Motor neuron (in vitro differentiated cells): ENCODE data around the gene DSE. TPM values are rescaled to one million over a fixed set of nuclear protein-coding genes. Genes with fewer than 3 reads are reported as not detected.

Experiments
- ATAC-seq, 8 experiments: fragments of 200-7000 bp; cut with Tn5 transposase; replicated peaks in 6 of 8; 2 replicates each; pipeline ENCODE4 v1.8.0; 2021; ENCODE audit warnings: mild to moderate bottlenecking in 8 of 8, moderate library complexity in 8 of 8
- H3K27ac ChIP-seq, 2 donors: fragments of 250-450 bp; sonication (Bioruptor Pico); 2 replicates each; pipeline ENCODE4 v1.9.0; 2021; ENCODE audit warnings: antibody characterized with exemption in 2 of 2, mild to moderate bottlenecking in 2 of 2, moderate library complexity in 1 of 2
- H3K4me1 ChIP-seq, 2 donors: fragments of 250-450 bp; sonication (Bioruptor Pico); replicated peaks in 1 of 2; 2 replicates each; pipeline ENCODE4 v1.6.1; 2021; ENCODE audit warnings: antibody characterized with exemption in 2 of 2, mild to moderate bottlenecking in 2 of 2, moderate library complexity in 1 of 2
- H3K4me3 ChIP-seq, 5 donors: fragments of 250-450 bp; sonication (Bioruptor Pico); 2 replicates each; pipeline ENCODE4 v1.9.0; 2021; ENCODE audit warnings: antibody characterized with exemption in 5 of 5, mild to moderate bottlenecking in 5 of 5, moderate library complexity in 4 of 5
- WGBS, 10 experiments: fragments of 450-650 bp; shearing (Covaris generic); methylation state at CpG; one replicate each; pipeline ENCODE4 v1.0.0; 2022; 5-methylcytosine and 5-hydroxymethylcytosine counted together
- in situ Hi-C, 9 experiments: fragments of 400-800 bp; cut with MboI; loops; one replicate each; pipeline ENCODE4 v1.15.0; 2021; ENCODE audit warnings: low sequenced_read_pairs in 9 of 9, low pct_unique_long_range_greater_than_20kb in 2 of 9; ENCODE audit not compliant: unreplicated experiment in 9 of 9
- total RNA-seq, 8 experiments: library from RNA; unstranded; fragments of 300-600 nt; gene quantifications; 2 replicates each; pipeline versions ENCODE4 v1.2.3 to v1.2.4, GENCODE V29; 2022

The DSE gene
- total RNA-seq, 8 experiments from 2014 or later, result 6.3 to 39.8 (median 15.8) TPM

DNA sequence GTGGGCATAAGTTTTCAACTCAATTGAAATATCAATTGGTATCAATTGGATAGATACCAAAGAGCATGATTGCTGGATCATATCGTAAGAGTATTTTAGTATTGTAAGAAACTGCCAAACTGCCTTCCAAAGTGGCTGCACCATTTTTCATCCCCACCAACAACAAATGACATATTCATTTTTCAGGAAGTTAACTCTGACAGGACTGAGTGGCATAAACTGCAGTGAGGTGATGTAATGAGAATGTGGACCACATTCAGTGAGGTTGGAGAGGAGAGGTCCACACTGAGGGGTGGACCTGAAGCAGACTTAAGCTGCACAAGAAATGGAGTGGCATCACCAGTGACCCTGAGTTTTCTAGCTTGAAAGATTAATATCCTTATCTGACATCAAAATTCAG, 78.8 kb downstream of the DSE start:
- no peak overlapping the region for H3K27ac ChIP-seq
- no peak for ATAC-seq
- no peak overlapping the region for H3K4me3 ChIP-seq
- 80 to 100% (median 100%) methylated on average over 1 of the region's 1 CpG; no CpG with 5 or more reads in 3 of the 10 experiments for WGBS, 10 experiments
- in situ Hi-C loops, result loop anchor here in 1 of 9 experiments (25.0 kb wide), 1 partner anchor 162 kb away; the partner anchor contains the start of gene TSPYL1
- H3K4me1 ChIP-seq, result peaks cover 0 to 3% of the 10 kb centered on the region in 2 donors

DNA sequence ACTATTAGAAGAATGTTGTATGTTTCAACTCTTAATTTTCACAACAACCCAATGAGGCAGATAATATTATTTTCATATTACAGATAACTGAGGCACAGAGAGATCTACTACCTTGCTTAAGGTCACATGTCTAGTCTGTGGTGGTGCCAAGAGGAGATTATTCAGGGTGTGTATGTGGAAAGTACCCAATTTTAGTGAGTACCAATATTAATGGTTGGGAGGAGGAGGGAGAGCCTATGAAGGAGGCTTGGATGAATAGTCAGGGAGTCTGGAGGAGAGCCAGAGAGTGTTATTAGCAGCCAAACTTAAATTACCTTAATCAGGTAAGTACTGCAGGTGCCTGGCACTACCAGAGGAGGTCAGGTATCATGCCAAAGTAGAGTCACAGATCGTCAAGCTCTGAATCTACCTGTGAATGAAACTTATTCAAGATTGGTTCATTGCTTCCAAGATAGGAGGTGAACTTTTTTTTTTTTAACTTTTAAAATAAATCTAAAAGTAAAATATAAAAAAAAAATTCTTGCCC, 79.5 kb downstream of the DSE start:
- Histone ChIP-seq H3K27ac (no peak overlapping the region), H3K4me1 (peaks cover 0 to 3% of the 10 kb centered on the region in 2 donors), H3K4me3 (no peak overlapping the region)
- ATAC-seq, result peak in 1 of 8 experiments; percentile 23
- in situ Hi-C loops, result no loop called here
- WGBS, 10 experiments, result 100% methylated on average over 1 of the region's 1 CpG; no CpG with 5 or more reads in 7 of the 10 experiments

- Histone ChIP-seq H3K27ac (no peak overlapping the region), H3K4me1 (peaks cover 0 to 3% of the 10 kb centered on the region in 2 donors), H3K4me3 (no peak overlapping the region)
- in situ Hi-C loops, result no loop called here
- no peak for ATAC-seq
- WGBS, 10 experiments, result 60 to 100% (median 92%) methylated on average over 1 to 7 of the region's 9 CpGs
Measured at GRCh38 chr6:116450769-116451740, 80.3 kb downstream of the DSE start.

DNA sequence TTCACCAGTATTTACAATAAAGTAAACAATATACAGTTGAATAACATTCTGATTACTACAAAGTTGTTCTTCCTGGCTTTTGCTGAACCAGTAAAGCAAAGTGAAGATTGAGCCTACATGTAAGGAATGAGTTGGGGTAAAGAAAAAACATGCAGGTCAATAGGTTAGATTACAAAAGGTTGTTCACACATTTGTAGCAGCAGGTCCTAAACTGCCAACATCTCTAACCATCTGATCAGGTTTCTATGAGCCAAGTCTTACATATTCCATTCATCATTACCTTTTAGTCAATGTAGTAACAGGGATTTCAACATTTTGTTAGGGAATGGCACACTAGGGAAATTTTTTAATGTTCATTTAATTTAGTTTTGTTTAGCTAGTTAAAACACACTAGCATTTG, 81.2 kb downstream of the DSE start:
- peaks cover 0 to 3% of the 10 kb centered on the region in 2 donors for H3K4me1 ChIP-seq
- in situ Hi-C loops, result no loop called here
- H3K4me3 ChIP-seq, result no peak overlapping the region
- ATAC-seq, result no peak
- H3K27ac ChIP-seq, result no peak overlapping the region

DNA sequence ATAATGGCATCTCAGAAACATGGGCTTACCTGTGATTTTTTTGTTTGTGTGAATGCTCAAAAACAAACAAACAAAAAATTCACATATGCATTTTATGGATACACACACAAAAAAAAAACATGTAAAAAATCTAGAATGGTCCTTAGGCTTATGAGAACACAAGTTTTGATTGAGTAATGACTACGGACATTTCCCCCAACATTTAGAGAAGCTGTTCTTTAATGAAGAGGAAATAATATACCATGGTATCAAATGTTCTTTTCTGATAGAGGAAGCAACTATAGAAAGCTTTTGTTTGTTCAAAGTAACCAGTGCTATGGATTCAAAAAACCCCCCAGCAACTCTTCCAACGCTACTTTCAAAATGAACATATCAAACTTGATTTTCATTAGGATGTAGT, 81.8 kb downstream of the DSE start:
- peaks cover 0 to 2% of the 10 kb centered on the region in 2 donors for H3K4me1 ChIP-seq
- H3K27ac ChIP-seq, result no peak overlapping the region
- no peak for ATAC-seq
- WGBS, 10 experiments, result 83 to 100% (median 100%) methylated on average over 1 to 2 of the region's 2 CpGs
- in situ Hi-C loops, result no loop called here
- no peak overlapping the region for H3K4me3 ChIP-seq

DNA sequence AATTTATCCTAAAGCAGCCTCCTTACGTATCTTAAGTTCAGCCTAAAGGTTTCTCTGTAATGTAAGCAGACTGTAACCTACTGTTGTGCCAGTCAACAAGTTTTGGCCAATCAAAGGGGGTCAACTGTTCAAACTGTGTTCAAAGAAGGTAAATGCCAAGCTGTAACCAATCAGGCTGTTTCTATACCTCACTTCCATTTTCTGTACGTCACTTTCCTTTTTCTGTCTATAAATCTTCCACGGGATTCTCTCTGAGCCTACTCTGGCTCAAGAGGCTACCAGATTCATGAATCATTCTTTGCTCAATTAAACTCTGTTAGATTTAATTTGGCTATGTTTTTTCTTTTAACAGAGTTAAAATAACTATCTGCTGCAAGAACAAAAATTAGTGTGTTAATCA, 85.4 kb downstream of the DSE start:
- no peak overlapping the region for H3K27ac ChIP-seq
- ATAC-seq, result no peak
- H3K4me1 ChIP-seq, result no peaks in the 10 kb centered on the region
- in situ Hi-C loops, result no loop called here
- 33 to 94% (median 82%) methylated on average over 1 to 3 of the region's 3 CpGs for WGBS, 10 experiments
- no peak overlapping the region for H3K4me3 ChIP-seq

GRCh38 chr6:116456927-116457326, 86.2 kb downstream of the DSE start:
- peak in 2 of 8 experiments; percentile 28 to 78 for ATAC-seq
- Histone ChIP-seq H3K4me3 (no peak overlapping the region), H3K27ac (no peak overlapping the region), H3K4me1 (no peaks in the 10 kb centered on the region)
- WGBS, 10 experiments, result 0 to 100% (median 75%) methylated on average over 1 to 2 of the region's 2 CpGs
- in situ Hi-C loops, result no loop called here

- no peak overlapping the region for H3K27ac ChIP-seq
- in situ Hi-C loops, result no loop called here
- 40 to 100% (median 83%) methylated on average over 1 to 4 of the region's 9 CpGs; no CpG with 5 or more reads in 3 of the 10 experiments for WGBS, 10 experiments
- H3K4me3 ChIP-seq, result no peak overlapping the region
- H3K4me1 ChIP-seq, result peaks cover 0 to 3% of the 10 kb centered on the region in 2 donors
- no peak for ATAC-seq
Measured at GRCh38 chr6:116458264-116458663, 87.5 kb downstream of the DSE start.

- 60 to 100% (median 83%) methylated on average over 1 to 4 of the region's 4 CpGs; no CpG with 5 or more reads in 1 of the 10 experiments for WGBS, 10 experiments
- ATAC-seq, result no peak
- in situ Hi-C loops, result no loop called here
Measured at GRCh38 chr6:116459927-116460326, 89.2 kb downstream of the DSE start.

DNA sequence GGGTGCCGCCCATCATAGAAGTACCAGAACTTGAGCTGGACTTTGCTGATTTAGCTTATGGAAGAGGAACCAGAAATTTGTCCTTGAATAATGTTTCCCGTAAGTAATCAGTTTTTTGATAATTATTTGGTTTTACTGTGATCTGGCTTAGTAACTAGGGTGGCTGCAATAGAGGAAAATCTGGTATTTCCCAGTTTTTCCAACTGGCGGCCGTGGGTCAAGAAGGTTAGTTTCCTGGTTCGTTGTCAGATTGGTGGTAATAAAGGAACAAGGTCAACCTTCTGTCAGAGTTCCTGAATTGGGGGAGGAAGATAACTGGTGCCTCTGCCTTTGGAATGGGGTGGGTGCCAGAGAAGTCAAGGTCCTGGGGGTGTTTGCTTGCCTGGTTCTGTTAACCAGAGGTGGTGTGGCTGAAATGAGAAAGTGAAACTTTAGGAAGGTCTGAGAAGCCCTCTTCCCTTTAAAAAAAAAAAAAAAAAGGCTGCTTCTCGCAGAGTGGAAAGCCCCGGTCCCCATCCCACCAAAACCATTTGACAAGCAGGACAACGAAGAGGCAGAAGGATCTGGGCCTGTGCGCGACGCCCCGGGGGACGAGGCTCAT, 90.7 kb downstream of the DSE start, which contains the start of gene CALHM6:
CALHM6 (plus strand) TSS at position 45 of the 601 bp plus-strand sequence; CDS start at position 600, 555 bp downstream.
- H3K27ac ChIP-seq, result no peak within 1 kb of the TSS
- 76 to 100% (median 90%) methylated on average over 1 to 8 of the region's 13 CpGs for WGBS, 10 experiments
- H3K4me1 ChIP-seq, result peaks cover 0 to 3% of the 10 kb centered on the region in 2 donors
- peak within 1 kb of the TSS; percentile 19 to 34 (median 24) for H3K4me3 ChIP-seq
- ATAC-seq, result no peak
- in situ Hi-C loops, result no loop called here

More at GRCh38 chr6:116459927-116460326, 89.2 kb downstream of the DSE start:
- no peak overlapping the region for H3K27ac ChIP-seq
- no peak overlapping the region for H3K4me3 ChIP-seq
- H3K4me1 ChIP-seq, result peaks cover 0 to 3% of the 10 kb centered on the region in 2 donors

GRCh38 chr6:116461932-116462885, 91.5 kb downstream of the DSE start:
- peaks cover 0 to 3% of the 10 kb centered on the region in 2 donors for H3K4me1 ChIP-seq
- WGBS, 10 experiments, result 22 to 100% (median 67%) methylated on average over 1 to 25 of the region's 84 CpGs; no CpG with 5 or more reads in 3 of the 10 experiments
- no peak overlapping the region for H3K27ac ChIP-seq
- in situ Hi-C loops, result no loop called here
- peak; percentile 91 to 96 (median 94) for ATAC-seq
- peak overlapping the region; percentile 19 to 34 (median 24) for H3K4me3 ChIP-seq

DNA sequence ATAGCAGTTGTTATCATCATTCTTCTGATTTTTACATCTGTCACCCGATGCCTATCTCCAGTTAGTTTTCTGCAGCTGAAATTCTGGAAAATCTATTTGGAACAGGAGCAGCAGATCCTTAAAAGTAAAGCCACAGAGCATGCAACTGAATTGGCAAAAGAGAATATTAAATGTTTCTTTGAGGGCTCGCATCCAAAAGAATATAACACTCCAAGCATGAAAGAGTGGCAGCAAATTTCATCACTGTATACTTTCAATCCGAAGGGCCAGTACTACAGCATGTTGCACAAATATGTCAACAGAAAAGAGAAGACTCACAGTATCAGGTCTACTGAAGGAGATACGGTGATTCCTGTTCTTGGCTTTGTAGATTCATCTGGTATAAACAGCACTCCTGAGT, 92.6 kb downstream of the DSE start:
- no peak overlapping the region for H3K4me3 ChIP-seq
- no peak overlapping the region for H3K27ac ChIP-seq
- in situ Hi-C loops, result no loop called here

More for the DNA sequence above, 92.6 kb downstream of the DSE start:
- H3K4me1 ChIP-seq, result peaks cover 0 to 3% of the 10 kb centered on the region in 2 donors
- 90 to 100% (median 95%) methylated on average over 2 to 4 of the region's 4 CpGs for WGBS, 10 experiments
- no peak for ATAC-seq
